Endometrium (tissue), 2 donors: ENCODE results near the gene ADGRB2.

ENCODE experiments used
- FAIRE-seq: peaks from 2 replicates; lab custom pipeline; 2012; peaks lifted over from hg19 to GRCh38; lab: Jason Lieb, UNC
- donor health status: control.
- donor health status: control.

ADGRB2 gene

DNA sequence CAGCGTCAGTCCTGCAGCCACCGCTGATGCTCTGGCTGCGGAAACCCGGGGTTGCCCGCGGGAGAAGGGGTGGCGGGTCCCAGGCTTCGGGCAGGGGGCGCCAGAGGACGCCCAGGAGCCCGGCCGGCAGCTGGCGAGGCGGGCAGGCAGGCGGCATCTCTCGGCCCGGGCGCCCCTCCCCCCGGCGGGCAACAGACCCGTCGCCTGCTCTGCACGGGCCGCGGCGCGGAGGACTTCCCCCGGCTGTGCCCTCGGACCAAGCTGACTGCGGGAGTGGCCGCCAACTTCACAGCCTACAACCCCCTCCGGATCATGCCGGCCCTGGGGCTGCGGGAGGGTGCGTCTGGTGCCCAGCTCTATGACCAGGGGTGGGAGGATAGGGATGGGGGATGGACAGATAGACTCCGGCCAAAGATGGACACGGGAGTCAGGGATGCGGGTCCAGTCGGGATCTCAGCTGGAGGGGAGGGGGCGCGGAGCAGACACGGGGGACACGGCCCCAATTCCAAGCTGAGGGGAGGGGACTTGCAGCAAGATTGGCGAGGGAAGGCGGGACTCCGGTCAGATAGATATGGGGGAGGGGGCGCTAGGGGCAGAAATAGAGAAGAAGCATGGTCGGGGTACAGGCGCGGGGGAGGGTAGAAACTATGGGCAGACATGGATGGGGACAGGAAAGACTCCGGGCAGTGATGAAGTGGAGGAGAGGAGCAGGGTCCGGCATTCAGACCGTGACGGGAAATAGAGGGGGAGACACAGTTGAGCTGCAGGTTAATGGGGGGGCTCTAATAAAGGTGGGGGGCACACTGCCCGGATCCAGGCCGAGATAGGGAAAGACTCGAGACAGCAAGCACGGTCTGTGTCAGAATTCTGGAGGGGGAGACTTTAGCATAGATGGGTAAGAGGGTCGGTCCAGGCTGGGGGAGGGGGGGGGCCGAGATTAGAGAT lies 1.1 kb downstream of the ADGRB2 start:
- no peak for FAIRE-seq

DNA sequence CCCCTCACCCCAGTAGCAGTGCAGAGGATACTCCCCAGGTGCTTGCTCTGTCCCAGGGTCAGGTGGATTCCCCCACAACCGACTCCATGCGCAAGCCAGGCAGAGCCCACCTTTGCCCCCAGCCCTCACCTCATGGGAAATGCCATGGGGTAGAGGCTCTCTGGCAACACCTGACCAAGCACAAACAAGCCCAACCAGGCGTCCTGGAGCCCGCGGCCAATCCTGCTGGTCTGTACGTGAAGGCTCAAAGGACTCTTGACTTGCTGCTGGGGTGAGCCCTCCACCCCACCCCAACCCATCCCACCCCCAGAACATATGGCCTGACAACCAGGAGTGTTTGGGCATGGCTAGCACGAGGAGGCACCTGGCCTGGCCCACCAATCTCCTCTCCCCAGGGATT lies 1.8 kb downstream of the ADGRB2 start:
- FAIRE-seq, result no peak

DNA sequence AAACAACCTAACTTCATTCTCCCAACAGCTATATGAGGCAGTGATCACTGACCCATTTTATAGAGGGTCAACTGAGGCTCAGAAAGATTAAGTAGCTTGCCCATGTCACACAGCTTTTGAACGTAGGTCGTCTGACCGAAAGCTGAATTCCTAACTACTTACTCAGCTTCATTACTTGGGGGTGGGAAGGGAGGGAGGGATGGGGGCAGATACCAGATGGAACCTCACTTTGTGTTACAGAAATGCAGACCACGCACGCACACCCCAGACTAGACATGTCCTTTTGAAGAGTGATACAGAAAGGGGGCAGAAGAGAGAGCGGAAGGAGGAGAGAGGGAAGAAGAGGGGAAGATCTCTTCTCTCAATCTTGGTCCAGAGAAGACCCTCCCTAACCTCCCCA lies 2.3 kb downstream of the ADGRB2 start:
- FAIRE-seq, result no peak

DNA sequence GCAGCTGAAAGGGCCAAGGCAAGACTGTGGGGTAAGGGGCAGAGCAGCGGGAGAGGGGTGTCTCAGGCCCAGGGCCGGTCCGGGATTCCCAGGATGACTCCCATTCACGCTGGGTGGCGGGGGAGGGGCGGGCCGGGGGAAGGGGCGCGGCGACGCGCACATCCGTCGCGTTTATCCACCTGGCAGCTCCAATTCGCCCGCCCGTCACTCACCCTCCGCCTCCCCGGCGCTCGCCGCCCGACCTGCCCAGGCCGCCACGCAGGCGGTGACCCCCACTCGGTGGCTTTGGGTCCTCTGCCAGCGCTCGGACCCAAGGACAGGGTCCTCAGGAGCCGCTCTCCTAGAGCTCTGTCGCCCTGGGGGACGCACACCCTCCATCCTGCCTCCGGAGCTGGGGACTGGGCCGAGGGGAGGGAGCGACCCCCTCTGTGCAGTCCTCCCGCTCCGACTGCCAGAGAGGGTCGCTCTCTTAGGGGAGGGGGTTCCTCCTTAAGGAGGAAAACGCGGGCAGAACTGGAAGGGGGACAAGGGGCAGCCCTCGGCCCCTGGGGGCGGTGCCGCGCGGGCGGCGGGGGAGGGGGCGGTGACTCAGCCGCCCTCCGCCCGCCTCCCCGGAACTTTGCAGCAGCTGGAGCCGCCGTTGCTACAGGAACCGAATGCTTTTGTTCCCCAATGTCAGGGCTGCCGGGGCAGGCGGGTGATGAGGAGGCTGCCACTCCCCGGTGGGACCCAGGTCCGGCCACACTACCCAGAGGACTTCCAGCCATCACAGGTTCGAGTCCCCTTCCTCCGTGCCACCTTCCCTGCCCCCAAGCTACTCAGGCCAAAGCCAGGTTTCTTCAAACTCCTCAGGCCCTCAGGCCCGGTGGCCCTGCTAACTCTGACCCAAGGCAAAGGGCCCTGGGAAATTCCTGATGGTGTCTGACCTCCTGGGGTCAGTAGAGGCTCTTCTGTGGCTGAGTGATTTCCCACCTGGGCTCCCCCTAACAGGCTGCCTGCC lies 3.4 kb downstream of the ADGRB2 start:
- no peak for FAIRE-seq

DNA sequence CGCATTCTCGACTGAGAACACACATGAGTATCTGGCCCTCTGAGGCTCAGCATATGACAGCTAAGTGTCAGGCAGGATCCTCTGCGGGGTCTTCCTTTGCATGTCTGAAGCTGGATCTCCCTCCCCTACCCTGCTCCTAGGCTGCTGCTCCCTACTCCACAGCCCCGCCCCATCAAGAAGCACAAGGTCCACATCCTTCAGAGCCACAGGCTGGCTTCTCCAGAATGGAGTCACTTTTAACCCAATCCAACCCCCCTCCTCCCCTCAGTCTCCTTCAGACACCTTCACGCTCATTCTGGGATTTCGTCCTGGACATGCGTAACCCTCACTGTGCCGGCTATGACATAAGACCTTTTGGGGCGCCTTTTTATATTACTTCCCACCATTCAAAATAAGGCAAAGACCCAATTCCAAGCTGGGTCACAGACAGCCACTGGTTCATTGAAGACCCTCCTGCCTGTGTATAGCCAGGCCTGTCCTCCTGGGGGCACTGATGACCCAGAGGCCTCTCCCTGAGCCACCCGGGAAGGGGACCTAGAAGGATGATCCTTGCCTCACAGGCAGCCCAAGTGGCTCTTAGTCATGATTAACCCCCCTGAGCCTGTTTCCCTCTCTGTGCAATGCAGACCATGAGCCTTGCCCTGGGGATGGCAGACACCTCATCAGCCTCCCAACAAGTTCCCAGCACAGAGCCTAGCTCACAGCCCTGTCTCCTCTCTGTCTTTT lies 4.7 kb downstream of the ADGRB2 start:
- no peak for FAIRE-seq

DNA sequence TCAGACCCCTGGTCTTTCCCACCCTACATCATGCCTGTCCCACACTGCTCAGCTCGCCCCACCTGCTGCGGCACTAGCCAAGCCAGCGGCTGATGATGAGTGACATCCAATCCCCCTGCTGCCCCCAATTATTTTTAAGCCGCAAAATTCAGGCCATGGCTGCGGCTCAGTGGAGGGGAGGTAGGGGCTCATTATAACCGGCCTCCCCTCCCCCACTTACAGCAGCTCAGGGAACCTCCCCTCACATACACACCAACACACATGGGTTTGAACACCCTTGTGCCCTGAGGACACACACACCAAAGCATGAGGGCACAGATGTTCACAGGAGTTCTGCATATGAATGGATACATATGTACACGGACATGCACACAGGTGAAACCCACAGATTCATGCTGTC lies 5.3 kb downstream of the ADGRB2 start:
- FAIRE-seq, result no peak

DNA sequence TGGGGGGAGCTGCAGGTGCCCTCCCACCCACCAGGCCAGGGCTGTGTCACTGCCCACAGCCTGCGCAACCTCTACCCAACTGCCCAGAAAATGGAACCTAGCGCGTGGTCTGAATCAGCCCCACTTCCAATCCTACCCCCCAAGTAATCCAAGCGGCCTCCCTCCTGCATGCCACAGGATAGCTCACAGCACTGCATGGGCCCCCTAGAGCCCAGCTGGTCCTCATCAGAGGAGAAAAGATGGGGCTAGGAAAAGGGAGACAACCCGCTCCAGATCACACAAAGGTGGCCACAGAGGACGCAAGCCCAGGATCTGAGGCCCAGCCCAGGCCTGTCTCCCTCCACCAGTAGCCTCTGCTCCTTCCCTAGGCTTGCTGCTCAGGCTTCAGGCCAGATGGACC lies 6.2 kb downstream of the ADGRB2 start:
- no peak for FAIRE-seq

DNA sequence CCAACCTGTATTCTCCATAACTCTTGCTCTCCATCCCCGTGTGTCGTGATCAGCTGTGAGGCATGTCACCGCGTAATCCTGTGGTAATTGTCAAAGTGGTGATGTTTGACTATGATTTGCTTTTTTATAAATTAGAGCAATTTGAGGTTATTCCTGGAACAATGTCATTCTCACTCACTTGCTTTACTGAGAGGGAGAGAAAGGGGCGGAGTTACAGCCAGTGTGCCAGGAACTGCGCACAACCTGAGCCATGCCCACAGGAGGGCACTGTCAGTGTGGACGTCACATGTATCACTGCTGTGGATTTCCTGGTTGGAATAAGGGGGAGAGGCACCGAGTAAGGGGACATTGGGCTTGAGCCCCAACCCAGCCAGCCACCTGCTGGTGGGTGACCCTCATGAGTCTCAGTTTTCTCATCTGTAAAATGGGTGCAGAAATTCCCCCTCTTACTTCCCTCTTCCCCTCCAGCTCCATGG lies 6.9 kb downstream of the ADGRB2 start:
- no peak for FAIRE-seq

DNA sequence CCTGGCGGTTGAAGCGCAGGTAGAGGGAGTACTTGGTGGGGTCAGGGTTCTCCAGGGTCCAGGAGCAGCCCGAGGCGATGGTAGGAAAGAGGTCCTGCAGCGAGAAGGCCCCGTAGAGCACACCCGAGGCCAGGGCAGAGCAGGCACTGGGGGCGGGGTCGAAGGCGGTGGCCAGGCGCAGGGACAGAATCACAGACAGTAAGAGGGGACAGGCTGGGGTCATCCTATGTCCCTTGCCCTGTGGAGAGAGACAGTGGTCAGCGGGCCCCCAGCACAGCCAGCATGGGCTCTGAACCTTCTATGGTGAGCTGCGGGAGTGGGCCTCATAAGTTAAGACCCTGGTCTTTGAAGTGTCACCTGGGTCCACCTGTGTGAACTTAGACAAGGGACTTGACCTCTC lies 7.6 kb downstream of the ADGRB2 start:
- no peak for FAIRE-seq

DNA sequence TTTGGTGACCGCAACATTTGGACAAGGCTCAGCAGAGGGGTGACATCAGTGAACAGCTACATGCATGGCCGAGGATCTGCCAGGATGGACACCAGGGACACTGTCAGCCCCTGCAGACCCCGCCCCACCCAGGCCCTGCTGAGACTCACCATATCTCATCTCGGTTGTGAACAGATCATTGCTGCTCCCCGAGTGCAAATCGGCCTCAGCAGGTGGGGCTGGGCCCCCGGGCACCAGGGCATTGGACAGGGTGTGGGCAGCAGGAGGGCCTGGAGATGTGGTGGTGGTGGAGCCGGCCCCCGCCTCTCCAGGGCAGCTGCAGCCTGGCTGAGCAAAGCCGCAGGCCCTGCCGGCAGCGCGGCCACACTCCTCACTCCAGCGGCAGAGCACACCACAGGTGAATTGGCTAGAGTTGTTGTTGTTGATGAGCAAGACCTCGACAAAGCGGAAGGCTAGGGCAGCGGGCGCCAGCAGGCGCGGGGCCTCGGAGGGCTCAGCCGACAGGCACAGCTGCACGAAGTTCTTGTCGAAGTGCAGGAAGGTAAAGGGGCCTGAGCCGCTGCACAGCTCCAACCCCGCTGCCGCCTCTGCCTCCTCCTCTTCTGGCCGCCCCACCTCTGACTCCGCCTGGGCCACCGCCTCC lies 8.2 kb downstream of the ADGRB2 start:
- FAIRE-seq, result no peak

DNA sequence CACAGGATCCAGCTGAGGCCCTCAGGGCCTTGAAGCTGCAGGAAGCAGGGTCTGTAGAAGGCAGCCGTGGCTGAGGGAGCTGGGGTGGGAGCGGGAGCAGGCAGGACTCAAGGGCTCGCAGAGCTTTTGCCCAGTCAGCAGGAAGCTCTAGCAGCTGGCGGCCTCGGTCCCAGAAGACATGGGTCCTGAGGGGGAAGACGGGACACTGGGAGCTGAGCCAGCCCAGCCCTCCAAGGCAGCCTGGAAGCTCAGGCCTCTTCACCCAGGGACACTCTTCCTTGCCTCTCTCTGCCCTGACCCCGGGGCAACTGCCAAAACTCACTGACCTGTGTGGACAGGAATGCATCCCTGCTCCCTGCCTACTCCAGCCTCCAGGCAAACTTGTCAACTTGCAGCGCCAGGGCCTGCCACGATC lies 8.9 kb downstream of the ADGRB2 start:
- no peak for FAIRE-seq

DNA sequence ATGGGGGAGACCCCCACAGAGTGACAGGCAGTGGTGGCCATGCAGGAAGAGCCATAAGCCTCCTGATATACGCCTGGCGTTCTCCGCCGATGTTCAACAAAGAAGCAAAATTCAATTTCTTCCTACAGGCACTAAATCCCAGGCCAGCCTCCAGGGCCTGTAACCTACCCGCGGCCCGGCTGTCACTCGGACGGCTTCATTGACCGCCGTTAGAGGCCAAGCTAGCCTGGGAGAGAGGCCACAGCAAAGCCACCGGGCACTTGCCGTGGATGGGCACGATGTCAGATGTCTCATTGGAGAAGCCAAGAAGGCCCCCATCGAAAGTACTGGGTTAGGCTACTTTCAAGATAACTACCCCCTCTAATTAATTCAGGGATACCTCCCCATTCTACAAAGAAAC lies 9.7 kb downstream of the ADGRB2 start:
- FAIRE-seq, result no peak

DNA sequence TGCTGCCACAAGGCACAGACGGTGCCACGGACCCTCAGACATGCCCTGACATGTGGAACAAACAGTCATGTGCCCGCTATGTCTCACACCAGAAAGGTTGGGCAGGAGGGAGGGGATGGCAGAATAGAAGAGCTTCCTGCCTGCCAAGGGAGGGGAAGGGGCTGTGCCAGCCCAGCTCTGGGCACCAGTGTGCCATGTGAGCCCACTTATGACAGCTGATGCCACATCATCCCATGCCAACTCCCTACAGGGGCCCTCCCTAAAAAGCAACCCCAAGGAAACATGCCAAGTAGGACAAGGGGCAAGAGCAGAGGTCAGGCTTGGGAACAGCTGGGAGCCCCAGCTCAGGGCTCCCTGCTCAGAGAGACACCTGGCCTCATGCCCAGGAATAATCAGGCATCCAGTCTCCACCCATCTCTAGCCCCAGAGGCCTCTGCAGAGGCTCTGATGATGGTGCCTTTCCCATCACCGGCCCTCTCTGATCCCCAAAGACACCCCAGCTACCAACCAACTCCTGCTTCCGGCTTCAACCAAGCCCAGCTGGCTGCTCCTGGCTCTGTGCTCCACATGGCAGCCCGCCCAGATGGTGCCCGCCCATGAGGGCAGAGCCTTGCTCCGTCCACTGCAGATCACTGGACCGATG lies 10.3 kb downstream of the ADGRB2 start:
- FAIRE-seq, result no peak

DNA sequence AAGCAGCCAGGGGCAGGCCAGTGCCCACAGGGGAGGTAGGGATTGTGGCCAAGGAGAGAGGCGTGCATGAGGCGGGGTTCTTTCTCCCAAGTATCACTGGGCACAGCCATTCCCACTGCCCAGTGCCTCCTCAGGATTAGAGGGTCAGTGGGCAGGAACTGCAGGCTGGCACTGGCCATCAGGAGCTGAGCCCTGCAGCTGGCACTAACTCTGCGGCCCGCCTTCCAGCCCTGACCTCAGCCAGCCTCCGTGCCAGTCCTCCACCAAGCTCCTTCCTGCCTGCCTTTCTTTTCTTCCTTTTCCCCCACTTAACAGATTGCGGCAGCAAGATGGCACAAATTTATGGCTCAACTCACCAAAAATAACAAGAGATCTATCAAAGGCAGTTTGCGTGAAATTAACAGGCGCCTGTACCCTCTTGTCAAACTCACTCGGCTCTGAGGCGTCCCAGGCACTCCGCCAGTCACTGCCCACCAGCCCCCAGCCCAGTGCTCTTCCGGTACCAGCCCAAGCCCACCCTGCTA lies 11.1 kb downstream of the ADGRB2 start:
- no peak for FAIRE-seq

DNA sequence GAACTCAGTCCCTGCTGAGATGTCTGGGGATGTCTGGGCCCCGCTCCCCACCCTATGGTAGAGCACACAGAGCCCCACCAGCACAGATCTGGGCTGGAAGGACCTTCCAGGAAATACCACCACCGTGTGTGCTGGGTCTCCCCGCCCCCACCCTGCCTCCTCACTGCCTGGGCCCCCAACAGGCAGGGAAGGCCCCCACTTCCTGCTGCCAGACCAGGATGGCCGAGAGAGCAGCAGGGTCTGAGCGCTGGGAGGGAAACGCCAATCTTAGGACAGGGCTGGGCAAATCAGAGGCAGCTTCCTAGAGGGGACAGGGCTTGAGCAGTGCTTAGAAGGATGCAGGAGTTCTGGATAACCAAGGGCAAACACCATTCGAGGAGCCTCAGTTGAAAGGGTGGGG lies 11.9 kb downstream of the ADGRB2 start:
- FAIRE-seq, result no peak

DNA sequence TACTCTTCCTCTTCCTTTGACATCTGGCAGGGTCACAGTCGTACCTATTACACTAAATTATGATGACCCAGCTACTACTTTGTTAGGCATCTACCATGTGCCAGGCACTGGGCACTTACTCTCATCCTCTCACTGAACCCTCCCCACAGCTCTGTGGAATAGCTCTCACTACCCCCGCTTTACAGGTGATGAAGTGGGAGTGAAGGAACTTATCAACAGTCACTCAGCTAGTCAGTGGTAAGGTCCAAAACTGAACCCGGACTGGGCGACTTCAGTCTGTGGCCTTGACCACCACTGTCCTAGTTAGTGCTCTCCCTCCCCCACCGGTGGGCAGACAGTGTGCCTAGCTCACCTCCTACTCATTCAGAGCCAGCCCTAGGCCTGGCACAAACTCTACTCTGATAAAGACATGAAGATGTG lies 12.3 kb downstream of the ADGRB2 start:
- FAIRE-seq, result no peak

DNA sequence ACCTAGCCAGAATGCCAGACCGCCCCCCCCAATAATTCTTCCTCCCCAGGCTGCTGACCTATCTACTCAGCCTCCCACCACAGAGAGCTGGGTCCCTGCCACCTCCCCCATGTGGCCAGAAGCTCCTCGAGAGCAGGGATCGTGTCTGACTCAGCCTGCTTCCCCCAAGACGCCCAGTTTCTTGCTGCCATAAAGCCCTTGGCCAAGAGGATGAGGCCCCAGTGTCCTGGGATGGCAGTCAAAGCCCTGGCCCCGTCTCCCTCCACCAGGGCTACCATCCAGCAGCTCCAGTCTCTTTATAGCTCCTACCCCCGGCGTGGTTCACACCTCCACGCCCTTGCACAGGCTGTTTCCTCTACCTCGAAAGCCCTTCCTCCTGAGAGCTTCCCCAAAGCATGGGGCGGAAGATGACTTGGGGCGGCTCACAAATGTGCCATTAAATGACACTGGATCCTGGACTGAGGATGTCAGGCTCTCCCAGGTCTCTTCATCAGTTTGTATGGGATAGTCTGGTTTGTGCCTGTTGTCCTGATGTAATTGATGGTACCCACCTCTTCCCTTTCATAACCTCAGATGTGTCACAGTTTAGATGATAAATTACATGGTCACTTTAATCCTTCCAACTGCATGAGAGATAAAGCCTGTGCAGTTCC lies 13.2 kb downstream of the ADGRB2 start:
- FAIRE-seq, result no peak

DNA sequence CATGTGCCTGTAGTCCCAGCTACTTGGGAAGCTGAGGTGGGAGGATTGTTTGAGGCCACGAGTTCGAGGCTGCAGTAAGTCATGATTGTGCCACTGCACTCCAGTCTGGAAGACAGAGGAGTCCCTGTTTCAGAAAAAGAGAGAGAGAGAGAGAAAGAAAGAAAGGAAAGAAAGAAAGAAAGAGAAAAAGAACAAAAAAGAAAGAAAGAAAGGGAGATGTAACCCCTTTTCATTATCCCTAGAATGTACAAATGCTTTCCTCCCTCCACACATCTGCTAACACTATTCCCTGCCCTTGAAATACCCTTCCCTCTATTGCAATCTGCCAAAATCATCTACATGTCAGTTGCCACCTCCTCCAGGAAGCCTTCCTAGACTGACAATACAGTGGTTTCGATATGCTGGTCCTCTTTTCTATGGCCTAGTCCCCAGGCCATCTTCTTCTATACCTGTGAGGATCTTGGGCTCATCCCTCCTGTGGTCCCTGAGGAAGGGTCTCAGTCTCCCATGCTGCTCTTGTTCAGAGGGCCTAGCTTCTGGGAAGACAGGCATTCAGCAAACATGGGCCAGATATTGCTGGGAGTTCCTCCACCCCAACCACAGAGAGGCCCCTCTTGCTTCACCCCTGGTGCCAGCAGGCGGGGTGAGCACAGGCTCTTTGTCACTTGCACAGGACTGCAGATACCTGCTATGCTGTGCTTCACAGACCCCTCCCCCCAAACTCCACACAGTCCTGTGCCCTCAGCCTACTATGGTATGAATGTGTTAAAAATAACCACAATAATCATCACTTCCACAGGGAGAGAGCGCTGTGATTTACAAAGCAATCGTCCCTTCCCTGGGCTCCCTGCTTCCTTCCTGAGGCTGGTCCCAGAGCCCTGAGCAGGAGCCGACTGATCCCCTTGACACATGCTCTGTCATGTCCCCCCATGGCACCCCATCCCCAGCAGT lies 14.1 kb downstream of the ADGRB2 start:
- FAIRE-seq, result no peak

DNA sequence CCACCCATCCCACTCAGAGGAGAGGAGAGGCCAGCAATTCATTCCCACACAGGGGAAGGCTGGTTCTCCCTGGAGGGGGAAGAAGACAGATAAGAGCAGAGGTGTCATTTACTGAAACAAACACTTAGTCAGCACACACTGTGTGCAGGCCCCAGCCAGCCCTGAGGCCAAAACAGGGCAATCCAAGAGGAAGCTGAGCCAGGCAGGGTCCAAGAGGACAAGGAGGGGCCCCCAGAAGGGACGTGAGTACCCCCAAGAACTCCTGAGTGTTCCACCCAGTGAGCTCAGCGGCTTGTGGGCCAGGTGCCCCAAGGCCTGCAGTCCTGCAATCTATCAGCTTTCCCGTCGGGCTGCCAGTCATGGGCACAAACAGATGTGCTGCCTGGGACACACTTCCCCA lies 15.8 kb downstream of the ADGRB2 start:
- no peak for FAIRE-seq
